Neural progenitor cell (in vitro differentiated cells): ENCODE measurements around the gene LCE3A.

ENCODE experiments used
- EZH2 ChIP-seq: fragments of 200-600 bp; sonication (generic); IDR thresholded peaks from 2 replicates; pipeline ENCODE4 v1.6.1; 2017; ENCODE audit warnings: antibody characterized with exemption, mild to moderate bottlenecking, moderate library complexity
- TF ChIP-seq, protein P1 (sequence below): fragments of 200-600 bp; sonication (generic); IDR thresholded peaks from 2 replicates; pipeline ENCODE4 v1.5.1; 2017; ENCODE audit warnings: antibody characterized with exemption, mild to moderate bottlenecking

- TF ChIP-seq, protein P1, sequence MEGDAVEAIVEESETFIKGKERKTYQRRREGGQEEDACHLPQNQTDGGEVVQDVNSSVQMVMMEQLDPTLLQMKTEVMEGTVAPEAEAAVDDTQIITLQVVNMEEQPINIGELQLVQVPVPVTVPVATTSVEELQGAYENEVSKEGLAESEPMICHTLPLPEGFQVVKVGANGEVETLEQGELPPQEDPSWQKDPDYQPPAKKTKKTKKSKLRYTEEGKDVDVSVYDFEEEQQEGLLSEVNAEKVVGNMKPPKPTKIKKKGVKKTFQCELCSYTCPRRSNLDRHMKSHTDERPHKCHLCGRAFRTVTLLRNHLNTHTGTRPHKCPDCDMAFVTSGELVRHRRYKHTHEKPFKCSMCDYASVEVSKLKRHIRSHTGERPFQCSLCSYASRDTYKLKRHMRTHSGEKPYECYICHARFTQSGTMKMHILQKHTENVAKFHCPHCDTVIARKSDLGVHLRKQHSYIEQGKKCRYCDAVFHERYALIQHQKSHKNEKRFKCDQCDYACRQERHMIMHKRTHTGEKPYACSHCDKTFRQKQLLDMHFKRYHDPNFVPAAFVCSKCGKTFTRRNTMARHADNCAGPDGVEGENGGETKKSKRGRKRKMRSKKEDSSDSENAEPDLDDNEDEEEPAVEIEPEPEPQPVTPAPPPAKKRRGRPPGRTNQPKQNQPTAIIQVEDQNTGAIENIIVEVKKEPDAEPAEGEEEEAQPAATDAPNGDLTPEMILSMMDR, result no peak
- no peak for TF ChIP-seq EZH2
Measured at GRCh38 chr1:152580433-152580832, 42.5 kb downstream of the LCE3A start, which contains the start of gene LCE3D.
